Astrocyte of the spinal cord (primary cell): ENCODE measurements around the gene ZNF423.
"Not testable (repeated sequence)": the region's sequence is repeated elsewhere in the genome, so short reads cannot be mapped to it uniquely, and the experiment has no call there.

ENCODE experiments used
- DNase-seq: peaks from one replicate; pipeline ENCODE4 v3.0.0; 2011; ENCODE audit warnings: low read depth, low spot score
- H3K4me3 ChIP-seq: 2 replicates; pipeline ENCODE4 v1.5.1; 2011; ENCODE audit warnings: low read depth, mild to moderate bottlenecking, low read length, moderate library complexity
- CTCF ChIP-seq: IDR thresholded peaks from 2 replicates; pipeline ENCODE4 v1.5.1; 2012; ENCODE audit warnings: low read depth, mild to moderate bottlenecking, low read length, inconsistent platforms
- in situ Hi-C: cut with HindIII; loops from 2 replicates; pipeline ENCODE4 v1.10.0; 2017; ENCODE audit warnings: low sequenced_read_pairs

ZNF423 gene

GRCh38 chr16:49881890-49882289 is 26.0 kb upstream of the ZNF423 start:
- no peak overlapping the region for H3K4me3 ChIP-seq
- no peak for TF ChIP-seq CTCF
- DNase-seq, result no peak
- in situ Hi-C loops, result no loop called here

- H3K4me3 ChIP-seq, DNase-seq, in situ Hi-C loops: not testable (repeated sequence)
These were observed 22.6 kb upstream of the ZNF423 start for GRCh38 chr16:49878540-49878939.

- H3K4me3 ChIP-seq, result no peak overlapping the region
- DNase-seq, result peak; percentile 25
- in situ Hi-C loops, result no loop called here
- TF ChIP-seq CTCF, result peak; percentile 86
These were observed 20.8 kb upstream of the ZNF423 start for GRCh38 chr16:49876716-49877129.

GRCh38 chr16:49875806-49876715 is 20.1 kb upstream of the ZNF423 start:
- DNase-seq, result no peak
- in situ Hi-C loops, result no loop called here
- no peak for TF ChIP-seq CTCF
- no peak overlapping the region for H3K4me3 ChIP-seq

- in situ Hi-C loops, result no loop called here
- no peak for TF ChIP-seq CTCF
- no peak for DNase-seq
- no peak overlapping the region for H3K4me3 ChIP-seq
These were observed 18.8 kb upstream of the ZNF423 start for GRCh38 chr16:49874613-49875237.

- DNase-seq, in situ Hi-C loops, H3K4me3 ChIP-seq: not testable (repeated sequence)
These were observed 15.9 kb upstream of the ZNF423 start for GRCh38 chr16:49871824-49872223.

GRCh38 chr16:49869731-49870130 is 13.8 kb upstream of the ZNF423 start:
- no peak for DNase-seq
- in situ Hi-C loops, result no loop called here
- no peak for TF ChIP-seq CTCF
- no peak overlapping the region for H3K4me3 ChIP-seq
